ENCODE data around the gene SYNGR4.

GRCh38 chr19:48346191-48346590, 18.0 kb upstream of the SYNGR4 start:
- TF ChIP-seq CTCF (IDR thresholded peaks at IDR 0.05) (no peak), IRF2 (CRISPR knock-in tag; IDR thresholded peaks at IDR 0.05; ENCODE audit: borderline replicate concordance, low read depth) (no peak), ATF3 (CRISPR knock-in tag; conservative IDR thresholded peaks at IDR 0.05) (no peak), E2F5 (CRISPR knock-in tag; IDR thresholded peaks at IDR 0.05) (no peak), SP1 (CRISPR knock-in tag; conservative IDR thresholded peaks at IDR 0.05) (no peak), JAZF1 (CRISPR knock-in tag; IDR thresholded peaks at IDR 0.05) (no peak), TP53 (CRISPR knock-in tag; IDR thresholded peaks at IDR 0.05) (no peak), ESRRA (CRISPR knock-in tag; IDR thresholded peaks at IDR 0.05; ENCODE audit: borderline replicate concordance) (no peak), NR2C2 (CRISPR knock-in tag; IDR thresholded peaks at IDR 0.05) (no peak), SMAD4 (CRISPR knock-in tag; IDR thresholded peaks at IDR 0.05) (no peak), CBFB (CRISPR knock-in tag; IDR thresholded peaks at IDR 0.05; ENCODE audit: low read depth) (no peak), FOXP1 (CRISPR knock-in tag; IDR thresholded peaks at IDR 0.05; ENCODE audit: borderline replicate concordance) (no peak)
- TF ChIP-seq, protein P1, sequence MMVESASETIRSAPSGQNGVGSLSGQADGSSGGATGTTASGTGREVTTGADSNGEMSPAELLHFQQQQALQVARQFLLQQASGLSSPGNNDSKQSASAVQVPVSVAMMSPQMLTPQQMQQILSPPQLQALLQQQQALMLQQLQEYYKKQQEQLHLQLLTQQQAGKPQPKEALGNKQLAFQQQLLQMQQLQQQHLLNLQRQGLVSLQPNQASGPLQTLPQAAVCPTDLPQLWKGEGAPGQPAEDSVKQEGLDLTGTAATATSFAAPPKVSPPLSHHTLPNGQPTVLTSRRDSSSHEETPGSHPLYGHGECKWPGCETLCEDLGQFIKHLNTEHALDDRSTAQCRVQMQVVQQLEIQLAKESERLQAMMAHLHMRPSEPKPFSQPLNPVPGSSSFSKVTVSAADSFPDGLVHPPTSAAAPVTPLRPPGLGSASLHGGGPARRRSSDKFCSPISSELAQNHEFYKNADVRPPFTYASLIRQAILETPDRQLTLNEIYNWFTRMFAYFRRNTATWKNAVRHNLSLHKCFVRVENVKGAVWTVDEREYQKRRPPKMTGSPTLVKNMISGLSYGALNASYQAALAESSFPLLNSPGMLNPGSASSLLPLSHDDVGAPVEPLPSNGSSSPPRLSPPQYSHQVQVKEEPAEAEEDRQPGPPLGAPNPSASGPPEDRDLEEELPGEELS (CRISPR knock-in tag; IDR thresholded peaks at IDR 0.05) = no peak
- TF ChIP-seq, protein P2, sequence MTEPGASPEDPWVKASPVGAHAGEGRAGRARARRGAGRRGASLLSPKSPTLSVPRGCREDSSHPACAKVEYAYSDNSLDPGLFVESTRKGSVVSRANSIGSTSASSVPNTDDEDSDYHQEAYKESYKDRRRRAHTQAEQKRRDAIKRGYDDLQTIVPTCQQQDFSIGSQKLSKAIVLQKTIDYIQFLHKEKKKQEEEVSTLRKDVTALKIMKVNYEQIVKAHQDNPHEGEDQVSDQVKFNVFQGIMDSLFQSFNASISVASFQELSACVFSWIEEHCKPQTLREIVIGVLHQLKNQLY (CRISPR knock-in tag; IDR thresholded peaks at IDR 0.05) = no peak

Measured in WTC11 (cell line).